HepG2 (cell line): ENCODE data around the gene RCAN2. TPM values are rescaled to one million over a fixed set of nuclear protein-coding genes. Genes with fewer than 3 reads are reported as not detected.

ENCODE experiments used
- ATAC-seq: fragments of 200-7000 bp; cut with Tn5 transposase; 3 replicates; pipeline ENCODE4 v1.9.1; 2020; ENCODE audit warnings: mild to moderate bottlenecking, moderate library complexity
- BruUV-seq: library from RNA; stranded (reverse); fragments of 400-500 nt; replicated peaks from 2 replicates; lab custom pipeline; 2021; lab: Mats Ljungman, UMichigan
- CTCF ChIA-PET: fragments of 300-600 bp; formaldehyde crosslinking; extraction: SDS; loops from one replicate; lab custom pipeline; 2021; ENCODE audit warnings: low total read pairs, inconsistent platforms, low intra/inter-chr PET ratio; lab: Yijun Ruan, JAX
- POLR2A ChIA-PET: fragments of 350-600 bp; sonication (Branson Sonifier 250); formaldehyde crosslinking; loops from one replicate; lab custom pipeline; 2020; ENCODE audit warnings: antibody characterized with exemption, inconsistent platforms; lab: Yijun Ruan, JAX
- DNase-seq: peaks from one replicate; pipeline ENCODE4 v3.0.0-alpha.2; 2015; ENCODE audit warnings: low spot score
- FAIRE-seq: peaks from 3 replicates; lab custom pipeline; 2011; peaks lifted over from hg19 to GRCh38; lab: Jason Lieb, UNC
- H2AFZ ChIP-seq: one replicate; pipeline ENCODE4 v1.6.1; 2011; ENCODE audit warnings: low read length, inconsistent platforms
- H3K27ac ChIP-seq: fragments of 300-600 bp; 3 replicates; pipeline ENCODE4 v1.8.0; 2011; ENCODE audit warnings: mixed run types, mild to moderate bottlenecking, mixed read lengths, low read length, inconsistent platforms; ENCODE audit not compliant: insufficient read depth; ENCODE audit errors: extremely low read length
- H3K27me3 ChIP-seq, 2 experiments: fragments of 200-600 bp in 1 of 2; 2 replicates in 1 of 2; 3 replicates in 1 of 2; pipeline versions ENCODE4 v1.6.0 to v1.8.0; 2011; ENCODE audit warnings: low read length in 2 of 2, mild to moderate bottlenecking in 2 of 2, moderate library complexity in 2 of 2, inconsistent platforms in 1 of 2; ENCODE audit not compliant: insufficient read depth in 2 of 2, control insufficient read depth in 1 of 2
- H3K36me3 ChIP-seq, 2 experiments: fragments of 200-600 bp in 1 of 2; replicated peaks in 1 of 2; 2 replicates in 1 of 2; 3 replicates in 1 of 2; pipeline versions ENCODE4 v1.5.1 to v1.8.0; 2011; ENCODE audit warnings: low read length in 2 of 2, inconsistent platforms in 1 of 2; ENCODE audit not compliant: insufficient read depth in 2 of 2, control insufficient read depth in 1 of 2
- H3K4me1 ChIP-seq: 2 replicates; pipeline ENCODE4 v1.5.1; 2012; ENCODE audit warnings: low read length, inconsistent platforms; ENCODE audit not compliant: insufficient read depth
- H3K4me2 ChIP-seq: 2 replicates; pipeline ENCODE4 v1.6.0; 2011; ENCODE audit warnings: low read depth, low read length, inconsistent platforms
- H3K4me3 ChIP-seq, 3 experiments: fragments of 200-600 bp in 1 of 3; sonication (generic), shearing (Covaris generic) in 1 of 3; replicated peaks in 1 of 3; 2 replicates each; pipeline ENCODE4 v1.5.1; 2011 to 2016; ENCODE audit warnings: low read length in 3 of 3, inconsistent platforms in 2 of 3, low read depth in 2 of 3, mild to moderate bottlenecking in 2 of 3, control low read depth in 1 of 3, mixed read lengths in 1 of 3; ENCODE audit not compliant: insufficient read depth in 1 of 3
- H3K79me2 ChIP-seq: one replicate; pipeline ENCODE4 v1.6.1; 2011; ENCODE audit warnings: low read length, inconsistent platforms; ENCODE audit not compliant: insufficient read depth
- H3K9ac ChIP-seq: 2 replicates; pipeline ENCODE4 v1.6.0; 2011; ENCODE audit warnings: mild to moderate bottlenecking, low read depth, low read length, inconsistent platforms; ENCODE audit not compliant: insufficient read depth
- H3K9me3 ChIP-seq: 2 replicates; pipeline ENCODE4 v1.5.1; 2012; ENCODE audit warnings: mild to moderate bottlenecking, low read length
- H4K20me1 ChIP-seq: 2 replicates; pipeline ENCODE4 v1.6.0; 2011; ENCODE audit warnings: inconsistent platforms, mild to moderate bottlenecking, low read length, moderate library complexity; ENCODE audit not compliant: insufficient read depth
- FOXJ3 ChIP-seq: sonication (generic); formaldehyde crosslinking; IDR thresholded peaks from 2 replicates; pipeline ENCODE4 v1.4.0; 2020; ENCODE audit warnings: missing genetic modification reagents, mild to moderate bottlenecking, borderline replicate concordance
- HHEX ChIP-seq: IDR thresholded peaks from 2 replicates; pipeline ENCODE4 v1.6.1; 2016; ENCODE audit warnings: control low read depth
- KLF9 ChIP-seq: IDR thresholded peaks from 2 replicates; pipeline ENCODE4 v1.6.1; 2016; ENCODE audit warnings: low read depth
- NR2F2 ChIP-seq: IDR thresholded peaks from 2 replicates; pipeline ENCODE4 v1.6.1; 2012; ENCODE audit warnings: low read depth, inconsistent platforms, borderline replicate concordance
- SMAD9 ChIP-seq: sonication (generic); formaldehyde crosslinking; IDR thresholded peaks from 2 replicates; pipeline ENCODE4 v1.5.1; 2020; ENCODE audit warnings: mild to moderate bottlenecking, missing genetic modification reagents
- ZBTB1 ChIP-seq: sonication (generic); formaldehyde crosslinking; IDR thresholded peaks from 2 replicates; pipeline ENCODE4 v1.4.0; 2020; ENCODE audit warnings: missing genetic modification reagents, borderline replicate concordance
- ZBTB3 ChIP-seq: sonication (generic); formaldehyde crosslinking; IDR thresholded peaks from 2 replicates; pipeline ENCODE4 v1.4.0; 2020; ENCODE audit warnings: low read depth, mild to moderate bottlenecking, moderate library complexity, missing genetic modification reagents, borderline replicate concordance
- ZNF503 ChIP-seq: sonication (generic); formaldehyde crosslinking; IDR thresholded peaks from 2 replicates; pipeline ENCODE4 v1.4.0; 2020; ENCODE audit warnings: missing genetic modification reagents
- ZNF770 ChIP-seq: sonication (generic); formaldehyde crosslinking; IDR thresholded peaks from 2 replicates; pipeline ENCODE4 v1.5.0; 2020; ENCODE audit warnings: mild to moderate bottlenecking, missing genetic modification reagents
- WGBS: methylation state at CpG from one replicate; pipeline ENCODE4 v1.1.6; 2017; ENCODE audit warnings: low lambda C conversion rate; 5-methylcytosine and 5-hydroxymethylcytosine counted together
- in situ Hi-C: cut with HindIII; loops from 2 replicates; pipeline ENCODE4 v1.10.0; 2017; ENCODE audit warnings: low pct_unique_long_range_greater_than_20kb; ENCODE audit not compliant: extremely low pct_ligation_motif_present
- intact Hi-C: fragments of 100-400 bp; cut with micrococcal nuclease; formaldehyde crosslinking; loops from one replicate; pipeline ENCODE4 v1.10.0; 2022; ENCODE audit not compliant: unreplicated experiment
- polyA plus RNA-seq, 8 experiments: library from polyadenylated mRNA; depleted of rRNA in 3 of 8; stranded (reverse) in 7 of 8; unstranded in 1 of 8; fragments of >200 nt; fragmentation: Illumina TruSeq in 4 of 8; extraction: Trizol in 4 of 8; gene quantifications; 2 replicates each; pipeline versions ENCODE4 v1.2.1 to v1.2.3, GENCODE V29; 2011 to 2016; ENCODE audit warnings: low read depth in 4 of 8, missing spikeins in 1 of 8, mixed read lengths in 1 of 8; ENCODE audit not compliant: insufficient read depth in 1 of 8
- total RNA-seq, 5 experiments: library from RNA; depleted of rRNA; stranded (reverse); fragments of >200 nt; fragmentation: Illumina TruSeq; extraction: Trizol; gene quantifications; 2 replicates each; pipeline ENCODE4 v1.2.3, GENCODE V29; 2016; ENCODE audit warnings: low read depth in 1 of 5

RCAN2 gene
- total and polyA plus RNA-seq, 2 of the 13 experiments (the other 11 are each of a cell fraction or from before 2014, with no cell fraction given) = not detected

DNA sequence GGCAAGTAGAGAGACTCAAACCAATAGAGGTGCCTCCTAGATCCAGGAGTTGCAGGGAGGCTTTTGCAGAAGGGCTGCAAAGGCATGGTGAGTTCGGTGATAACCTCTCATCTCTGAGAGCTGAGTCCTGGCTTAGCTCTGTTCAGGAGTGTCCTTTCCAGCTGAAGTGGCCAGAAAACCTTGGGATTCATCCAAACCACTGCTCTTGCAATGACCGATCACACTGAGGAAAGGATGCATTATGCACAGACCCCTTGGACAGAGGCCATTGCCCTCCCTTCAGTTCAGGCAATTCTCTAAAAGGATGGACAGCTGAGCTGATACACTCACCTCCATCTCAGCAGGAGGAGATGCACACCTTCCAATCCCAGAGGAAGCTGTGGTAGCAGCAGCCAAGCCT lies 161.7 kb downstream of the RCAN2 start (continued):
- TF ChIP-seq ZNF503 (CRISPR knock-in tag) (no peak), ZNF770 (no peak)

- no peak overlapping the region for H3K4me2 ChIP-seq
- ChIA-PET POLR2A (no interaction called here), CTCF (no interaction called here)
- intact Hi-C loops (no loop called here), in situ Hi-C loops (no loop called here)
- FAIRE-seq (no peak), ATAC-seq (no peak), DNase-seq (no peak)
- no peaks in the 10 kb centered on the region for H3K79me2 ChIP-seq
- no peak overlapping the region for H3K9ac ChIP-seq
- TF ChIP-seq ZBTB3 (CRISPR knock-in tag) (no peak), KLF9 (CRISPR knock-in tag) (no peak), HHEX (CRISPR knock-in tag) (no peak), FOXJ3 (CRISPR knock-in tag) (no peak), NR2F2 (no peak), ZBTB1 (CRISPR knock-in tag) (no peak), SMAD9 (CRISPR knock-in tag) (no peak)
- 0% methylated on average over 3 of the region's 3 CpGs for WGBS
- BruUV-seq = no TSS peak
- H3K27ac ChIP-seq = no peak overlapping the region
- no peaks in the 10 kb centered on the region for H3K27me3 ChIP-seq
- no peak overlapping the region for H2AFZ ChIP-seq
- H3K36me3 ChIP-seq = no peaks in the 10 kb centered on the region
- no peaks in the 10 kb centered on the region for H3K9me3 ChIP-seq
- H4K20me1 ChIP-seq = no peaks in the 10 kb centered on the region
- H3K4me3 ChIP-seq = no peak overlapping the region
- H3K4me1 ChIP-seq = no peaks in the 10 kb centered on the region
These were observed 163.5 kb downstream of the RCAN2 start for GRCh38 chr6:46327779-46328178.
